Endodermal cell (in vitro differentiated cells): Measurements from ENCODE around the gene THSD7A. TPM values are rescaled to one million over a fixed set of nuclear protein-coding genes. Genes with fewer than 3 reads are reported as not detected.

Experiments
- DNase-seq: peaks from one replicate; pipeline ENCODE4 v3.0.0-alpha.2; 2017
- H3K27ac ChIP-seq: 2 replicates; pipeline ENCODE4 v1.5.1; 2013; ENCODE audit warnings: mild to moderate bottlenecking, low read depth, low read length, moderate library complexity
- H3K27me3 ChIP-seq: 2 replicates; pipeline ENCODE4 v1.6.1; 2013; ENCODE audit warnings: mild to moderate bottlenecking, low read length, moderate library complexity; ENCODE audit not compliant: insufficient read depth, control insufficient read depth, poor library complexity, severe bottlenecking
- H3K36me3 ChIP-seq: 2 replicates; pipeline ENCODE4 v1.7.0; 2013; ENCODE audit warnings: mild to moderate bottlenecking, low read length, moderate library complexity; ENCODE audit not compliant: control insufficient read depth, insufficient read depth
- H3K4me1 ChIP-seq: one replicate; pipeline ENCODE4 v1.7.0; 2013; ENCODE audit warnings: low read length; ENCODE audit not compliant: control insufficient read depth, insufficient read depth
- H3K4me3 ChIP-seq: 2 replicates; pipeline ENCODE4 v1.5.1; 2013; ENCODE audit warnings: mild to moderate bottlenecking, low read length, moderate library complexity
- H3K9ac ChIP-seq: 2 replicates; pipeline ENCODE4 v1.6.1; 2013; ENCODE audit warnings: mild to moderate bottlenecking, low read length, moderate library complexity; ENCODE audit not compliant: poor library complexity, severe bottlenecking; ENCODE audit errors: extremely low read depth
- H3K9me3 ChIP-seq: 2 replicates; pipeline ENCODE4 v1.6.1; 2013; ENCODE audit warnings: mild to moderate bottlenecking, low read length, moderate library complexity; ENCODE audit not compliant: control insufficient read depth
- H3K27ac Mint-ChIP-seq: 2 replicates; pipeline ENCODE4 v1.8.0; 2020; ENCODE audit warnings: mixed read lengths
- H3K27me3 Mint-ChIP-seq: 2 replicates; pipeline ENCODE4 v1.8.0; 2021; ENCODE audit warnings: mild to moderate bottlenecking, mixed read lengths; ENCODE audit not compliant: insufficient read depth
- H3K36me3 Mint-ChIP-seq: 2 replicates; pipeline ENCODE4 v1.8.0; 2020; ENCODE audit warnings: low read depth, mixed read lengths
- H3K4me1 Mint-ChIP-seq: 2 replicates; pipeline ENCODE4 v1.8.0; 2020; ENCODE audit warnings: mixed read lengths
- H3K4me3 Mint-ChIP-seq: 2 replicates; pipeline ENCODE4 v1.8.0; 2020; ENCODE audit warnings: mild to moderate bottlenecking, moderate library complexity, mixed read lengths
- H3K9me3 Mint-ChIP-seq: 2 replicates; pipeline ENCODE4 v1.8.0; 2020; ENCODE audit warnings: mild to moderate bottlenecking, mixed read lengths
- WGBS, 2 experiments: methylation state at CpG; one replicate each; pipeline versions ENCODE4 v1.1.5 to v1.1.7; 2013; ENCODE audit warnings: missing lambda C conversion rate in 2 of 2, mixed read lengths in 1 of 2; ENCODE audit not compliant: insufficient coverage in 1 of 2, insufficient read length in 1 of 2; 5-methylcytosine and 5-hydroxymethylcytosine counted together
- total RNA-seq, 2 donors: library from RNA; stranded (reverse); fragmentation: NEBNext Ultra II Directional in 1 of 2; extraction: Animal tissue kit (Norgen Biotek cat#: 25700) in 1 of 2; gene quantifications; 2 replicates in 1 of 2; 3 replicates in 1 of 2; pipeline ENCODE4 v1.2.1, GENCODE V29; 2021
- TF ChIP-seq, protein P1 (sequence below): fragments of 200-600 bp; sonication (generic); conservative IDR thresholded peaks from 2 replicates; pipeline ENCODE4 v1.5.0; 2021; ENCODE audit warnings: antibody characterized with exemption, mild to moderate bottlenecking

THSD7A gene
- total RNA-seq, 2 donors from 2014 or later: 0.73 to 1.3 TPM

- DNase-seq: no peak
- Histone ChIP-seq H3K27me3 (no peaks in the 10 kb centered on the region), H3K4me3 (no peak overlapping the region), H3K4me1 (no peaks in the 10 kb centered on the region), H3K36me3 (no peaks in the 10 kb centered on the region), H3K9ac (no peak overlapping the region), H3K9me3 (no peaks in the 10 kb centered on the region), H3K27ac (no peak overlapping the region)
- Mint-ChIP-seq H3K36me3 (no peaks in the 10 kb centered on the region), H3K9me3 (no peaks in the 10 kb centered on the region), H3K4me1 (peaks cover 7% of the 10 kb centered on the region), H3K27ac (no peak overlapping the region), H3K4me3 (no peak overlapping the region), H3K27me3 (no peaks in the 10 kb centered on the region)
- 72 to 80% methylated on average over 3 of the region's 3 CpGs for WGBS, 2 experiments
- TF ChIP-seq, protein P1, sequence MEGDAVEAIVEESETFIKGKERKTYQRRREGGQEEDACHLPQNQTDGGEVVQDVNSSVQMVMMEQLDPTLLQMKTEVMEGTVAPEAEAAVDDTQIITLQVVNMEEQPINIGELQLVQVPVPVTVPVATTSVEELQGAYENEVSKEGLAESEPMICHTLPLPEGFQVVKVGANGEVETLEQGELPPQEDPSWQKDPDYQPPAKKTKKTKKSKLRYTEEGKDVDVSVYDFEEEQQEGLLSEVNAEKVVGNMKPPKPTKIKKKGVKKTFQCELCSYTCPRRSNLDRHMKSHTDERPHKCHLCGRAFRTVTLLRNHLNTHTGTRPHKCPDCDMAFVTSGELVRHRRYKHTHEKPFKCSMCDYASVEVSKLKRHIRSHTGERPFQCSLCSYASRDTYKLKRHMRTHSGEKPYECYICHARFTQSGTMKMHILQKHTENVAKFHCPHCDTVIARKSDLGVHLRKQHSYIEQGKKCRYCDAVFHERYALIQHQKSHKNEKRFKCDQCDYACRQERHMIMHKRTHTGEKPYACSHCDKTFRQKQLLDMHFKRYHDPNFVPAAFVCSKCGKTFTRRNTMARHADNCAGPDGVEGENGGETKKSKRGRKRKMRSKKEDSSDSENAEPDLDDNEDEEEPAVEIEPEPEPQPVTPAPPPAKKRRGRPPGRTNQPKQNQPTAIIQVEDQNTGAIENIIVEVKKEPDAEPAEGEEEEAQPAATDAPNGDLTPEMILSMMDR: no peak
Measured at GRCh38 chr7:11713352-11713751, 118.6 kb downstream of the THSD7A start.

- no peak for DNase-seq
- H3K4me3 ChIP-seq: no peak overlapping the region
- no peaks in the 10 kb centered on the region for H3K4me1 ChIP-seq
- H3K27ac Mint-ChIP-seq: no peak overlapping the region
- 82% methylated on average over 1 of the region's 1 CpG; no CpG with 5 or more reads in 1 of the 2 experiments for whole genome bisulfite sequencing, 2 experiments
- TF ChIP-seq, protein P1: no peak
- H3K4me1 Mint-ChIP-seq: peaks cover 13% of the 10 kb centered on the region
- no peaks in the 10 kb centered on the region for H3K27me3 ChIP-seq
- H3K36me3 Mint-ChIP-seq: no peaks in the 10 kb centered on the region
- H3K27ac ChIP-seq: no peak overlapping the region
- no peaks in the 10 kb centered on the region for H3K9me3 ChIP-seq
- no peaks in the 10 kb centered on the region for H3K9me3 Mint-ChIP-seq
- no peak overlapping the region for H3K9ac ChIP-seq
- no peaks in the 10 kb centered on the region for H3K27me3 Mint-ChIP-seq
- H3K4me3 Mint-ChIP-seq: no peak overlapping the region
- no peaks in the 10 kb centered on the region for H3K36me3 ChIP-seq
Measured at GRCh38 chr7:11710377-11710776, 121.6 kb downstream of the THSD7A start.

GRCh38 chr7:11709196-11709595, 122.8 kb downstream of the THSD7A start:
- Mint-ChIP-seq H3K27me3 (no peaks in the 10 kb centered on the region), H3K27ac (no peak overlapping the region), H3K36me3 (no peaks in the 10 kb centered on the region), H3K4me1 (peaks cover 11% of the 10 kb centered on the region), H3K4me3 (no peak overlapping the region), H3K9me3 (no peaks in the 10 kb centered on the region)
- Histone ChIP-seq H3K27ac (no peak overlapping the region), H3K36me3 (no peaks in the 10 kb centered on the region), H3K9me3 (no peaks in the 10 kb centered on the region), H3K4me1 (no peaks in the 10 kb centered on the region), H3K4me3 (no peak overlapping the region), H3K9ac (no peak overlapping the region), H3K27me3 (no peaks in the 10 kb centered on the region)
- TF ChIP-seq, protein P1: no peak
- no peak for DNase-seq
